Left lobe of liver (tissue), 1 donor: ENCODE measurements around the gene KAZALD1. TPM values are rescaled to one million over a fixed set of nuclear protein-coding genes. Genes with fewer than 3 reads are reported as not detected.

ENCODE experiments used
- total RNA-seq: library from RNA; stranded (reverse); gene quantifications from one replicate; pipeline ENCODE4 v1.2.1, GENCODE V29; 2021
- donor health status: DM: no; HTN: yes; CAD: no.

KAZALD1 gene
- total RNA-seq, 1 donor from 2014 or later, result 0.78 TPM

Other genes with a start within 250 kb of the KAZALD1 start
- 7.7 TPM for gene SLF2, start 149.0 kb upstream of the KAZALD1 start, total RNA-seq
- gene SEMA4G, start 92.5 kb upstream of the KAZALD1 start, total RNA-seq, result 80.4 TPM
- gene MRPL43, start 74.5 kb upstream of the KAZALD1 start, total RNA-seq, result 43.6 TPM
- gene TWNK, start 74.4 kb upstream of the KAZALD1 start, total RNA-seq, result 3.2 TPM
- gene LZTS2, start 62.2 kb upstream of the KAZALD1 start, total RNA-seq, result 11.1 TPM
- gene PDZD7, start 30.9 kb upstream of the KAZALD1 start, total RNA-seq, result 0.13 TPM
- gene SFXN3, start 30.8 kb upstream of the KAZALD1 start, total RNA-seq, result 5.2 TPM
- gene TLX1, start 69.3 kb downstream of the KAZALD1 start, total RNA-seq, result 1.3 TPM
- not detected for gene LBX1, start 167.5 kb downstream of the KAZALD1 start, total RNA-seq